ENCODE results near the gene ZNF808.
A peak's percentile ranks its signal among the peaks of the same experiment; 100 is the strongest.
"Not testable (repeated sequence)": the region's sequence is repeated elsewhere in the genome, so short reads cannot be mapped to it uniquely, and the experiment has no call there.

The ZNF808 gene

GRCh38 chr19:52592301-52592700 is 64.8 kb downstream of the ZNF808 start:
- TF ChIP-seq CTCF (IDR thresholded peaks at IDR 0.05; ENCODE audit: low read depth, low read length), result no peak
- no peak overlapping the region for H3K4me3 ChIP-seq (replicated peaks in 1 of 2; ENCODE audit: low read depth in 2 of 2, low read length in 2 of 2)
- no peak for DNase-seq (ENCODE audit: low read depth in 2 of 2)

- not testable (repeated sequence) for H3K4me3 ChIP-seq (replicated peaks in 1 of 2; ENCODE audit: low read depth in 2 of 2, low read length in 2 of 2); DNase-seq (ENCODE audit: low read depth in 2 of 2)
Measured at GRCh38 chr19:52593441-52593840, 66.0 kb downstream of the ZNF808 start.

GRCh38 chr19:52599241-52599640 is 71.8 kb downstream of the ZNF808 start:
- TF ChIP-seq CTCF (IDR thresholded peaks at IDR 0.05; ENCODE audit: low read depth, low read length), result no peak
- DNase-seq (ENCODE audit: low read depth in 2 of 2), result no peak
- no peak overlapping the region for H3K4me3 ChIP-seq (replicated peaks in 1 of 2; ENCODE audit: low read depth in 2 of 2, low read length in 2 of 2)

- no peak for TF ChIP-seq CTCF (IDR thresholded peaks at IDR 0.05; ENCODE audit: low read depth, low read length)
- no peak for DNase-seq (ENCODE audit: low read depth in 2 of 2)
- peak overlapping the region; percentile 55 to 65 for H3K4me3 ChIP-seq (replicated peaks in 1 of 2; ENCODE audit: low read depth in 2 of 2, low read length in 2 of 2)
Measured at GRCh38 chr19:52600639-52601024, 73.2 kb downstream of the ZNF808 start.

- TF ChIP-seq CTCF (IDR thresholded peaks at IDR 0.05; ENCODE audit: low read depth, low read length), result peak; percentile 44
- peak overlapping the region; percentile 55 to 65 for H3K4me3 ChIP-seq (replicated peaks in 1 of 2; ENCODE audit: low read depth in 2 of 2, low read length in 2 of 2)
- peak; percentile 91 to 92 for DNase-seq (ENCODE audit: low read depth in 2 of 2)
Measured at GRCh38 chr19:52601025-52601973, 73.8 kb downstream of the ZNF808 start.

- H3K4me3 ChIP-seq (replicated peaks in 1 of 2; ENCODE audit: low read depth in 2 of 2, low read length in 2 of 2), result peak overlapping the region; percentile 55 to 65
- not testable (repeated sequence) for DNase-seq (ENCODE audit: low read depth in 2 of 2)
Measured at GRCh38 chr19:52601974-52602366, 74.5 kb downstream of the ZNF808 start.

- TF ChIP-seq CTCF (IDR thresholded peaks at IDR 0.05; ENCODE audit: low read depth, low read length), result no peak
- no peak for DNase-seq (ENCODE audit: low read depth in 2 of 2)
- no peak overlapping the region for H3K4me3 ChIP-seq (replicated peaks in 1 of 2; ENCODE audit: low read depth in 2 of 2, low read length in 2 of 2)
Measured at GRCh38 chr19:52602941-52603340, 75.5 kb downstream of the ZNF808 start.
